A549 (cell line): ENCODE measurements around the gene ZNF521.

Experiments used
- CEBPB ChIP-seq, 2 experiments: fragments of >200 bp in 1 of 2; sonication (Bioruptor Twin) in 1 of 2; formaldehyde crosslinking in 1 of 2; IDR thresholded peaks; 2 replicates each; pipeline ENCODE4 v1.6.1; 2012 to 2016
- JUN ChIP-seq, 2 experiments: fragments of >200 bp; sonication (Bioruptor Twin); formaldehyde crosslinking; IDR thresholded peaks; 2 replicates in 1 of 2; 3 replicates in 1 of 2; pipeline ENCODE4 v1.6.1; 2016 to 2017
- RFX5 ChIP-seq: fragments of 450-650 bp; IDR thresholded peaks from 2 replicates; pipeline ENCODE4 v1.7.1; 2014; ENCODE audit warnings: antibody characterized with exemption, mild to moderate bottlenecking, moderate library complexity
- TP53 ChIP-seq: fragments of 250-450 bp; sonication (Bioruptor Pico); IDR thresholded peaks from 2 replicates; pipeline ENCODE4 v1.5.0; 2021; ENCODE audit warnings: mild to moderate bottlenecking, moderate library complexity
- TF ChIP-seq, protein P1 (sequence below): fragments of 150-350 bp; IDR thresholded peaks from 2 replicates; pipeline ENCODE4 v1.6.1; 2014; ENCODE audit warnings: low read depth, mild to moderate bottlenecking, low read length
- TF ChIP-seq, protein P2 (sequence below): fragments of >200 bp; sonication (Bioruptor Twin); formaldehyde crosslinking; IDR thresholded peaks from 3 replicates; pipeline ENCODE4 v1.5.1; 2016
- TF ChIP-seq, protein P3 (sequence below): IDR thresholded peaks from 2 replicates; pipeline ENCODE4 v1.6.1; 2012

DNA sequence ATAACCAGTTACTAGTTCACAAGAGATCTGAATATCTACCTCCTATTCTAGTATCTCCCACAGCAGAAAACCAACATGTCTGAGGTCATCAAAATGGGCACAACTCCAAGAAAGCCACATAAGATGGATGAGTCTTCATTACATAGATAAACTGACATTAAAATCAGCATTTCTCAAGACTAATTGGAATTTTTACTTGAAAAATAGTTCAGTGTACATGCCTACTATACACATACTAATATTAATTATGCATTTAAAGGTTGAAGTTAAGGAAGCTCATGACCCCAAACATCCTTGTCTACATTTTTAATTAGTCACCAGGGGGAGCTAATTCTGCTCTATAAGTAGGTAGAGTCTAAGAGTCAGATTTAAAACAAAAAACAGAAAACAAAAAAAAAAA is 41.9 kb downstream of the ZNF521 start:
- TF ChIP-seq, protein P1, sequence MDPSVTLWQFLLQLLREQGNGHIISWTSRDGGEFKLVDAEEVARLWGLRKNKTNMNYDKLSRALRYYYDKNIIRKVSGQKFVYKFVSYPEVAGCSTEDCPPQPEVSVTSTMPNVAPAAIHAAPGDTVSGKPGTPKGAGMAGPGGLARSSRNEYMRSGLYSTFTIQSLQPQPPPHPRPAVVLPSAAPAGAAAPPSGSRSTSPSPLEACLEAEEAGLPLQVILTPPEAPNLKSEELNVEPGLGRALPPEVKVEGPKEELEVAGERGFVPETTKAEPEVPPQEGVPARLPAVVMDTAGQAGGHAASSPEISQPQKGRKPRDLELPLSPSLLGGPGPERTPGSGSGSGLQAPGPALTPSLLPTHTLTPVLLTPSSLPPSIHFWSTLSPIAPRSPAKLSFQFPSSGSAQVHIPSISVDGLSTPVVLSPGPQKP, result no peak
- TF ChIP-seq, protein P2, sequence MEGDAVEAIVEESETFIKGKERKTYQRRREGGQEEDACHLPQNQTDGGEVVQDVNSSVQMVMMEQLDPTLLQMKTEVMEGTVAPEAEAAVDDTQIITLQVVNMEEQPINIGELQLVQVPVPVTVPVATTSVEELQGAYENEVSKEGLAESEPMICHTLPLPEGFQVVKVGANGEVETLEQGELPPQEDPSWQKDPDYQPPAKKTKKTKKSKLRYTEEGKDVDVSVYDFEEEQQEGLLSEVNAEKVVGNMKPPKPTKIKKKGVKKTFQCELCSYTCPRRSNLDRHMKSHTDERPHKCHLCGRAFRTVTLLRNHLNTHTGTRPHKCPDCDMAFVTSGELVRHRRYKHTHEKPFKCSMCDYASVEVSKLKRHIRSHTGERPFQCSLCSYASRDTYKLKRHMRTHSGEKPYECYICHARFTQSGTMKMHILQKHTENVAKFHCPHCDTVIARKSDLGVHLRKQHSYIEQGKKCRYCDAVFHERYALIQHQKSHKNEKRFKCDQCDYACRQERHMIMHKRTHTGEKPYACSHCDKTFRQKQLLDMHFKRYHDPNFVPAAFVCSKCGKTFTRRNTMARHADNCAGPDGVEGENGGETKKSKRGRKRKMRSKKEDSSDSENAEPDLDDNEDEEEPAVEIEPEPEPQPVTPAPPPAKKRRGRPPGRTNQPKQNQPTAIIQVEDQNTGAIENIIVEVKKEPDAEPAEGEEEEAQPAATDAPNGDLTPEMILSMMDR, result no peak
- TF ChIP-seq, protein P3, sequence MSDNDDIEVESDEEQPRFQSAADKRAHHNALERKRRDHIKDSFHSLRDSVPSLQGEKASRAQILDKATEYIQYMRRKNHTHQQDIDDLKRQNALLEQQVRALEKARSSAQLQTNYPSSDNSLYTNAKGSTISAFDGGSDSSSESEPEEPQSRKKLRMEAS, result no peak
- no peak for TF ChIP-seq RFX5
- TF ChIP-seq CEBPB (IDR thresholded peaks at IDR 0.05), result no peak
- TF ChIP-seq JUN (IDR thresholded peaks at IDR 0.05), result no peak
- TF ChIP-seq TP53 (CRISPR knock-in tag), result no peak
